22Rv1 (cell line): Measurements from ENCODE around the gene AOPEP.

ENCODE experiments used
- ZFX ChIP-seq: fragments of 450-650 bp; IDR thresholded peaks from 2 replicates; pipeline ENCODE4 v1.6.1; 2017; ENCODE audit warnings: antibody characterized with exemption, borderline replicate concordance
- TF ChIP-seq, protein P1 (sequence below): fragments of 450-650 bp; IDR thresholded peaks from 2 replicates; pipeline ENCODE4 v1.5.1; 2017; ENCODE audit warnings: mild to moderate bottlenecking

DNA sequence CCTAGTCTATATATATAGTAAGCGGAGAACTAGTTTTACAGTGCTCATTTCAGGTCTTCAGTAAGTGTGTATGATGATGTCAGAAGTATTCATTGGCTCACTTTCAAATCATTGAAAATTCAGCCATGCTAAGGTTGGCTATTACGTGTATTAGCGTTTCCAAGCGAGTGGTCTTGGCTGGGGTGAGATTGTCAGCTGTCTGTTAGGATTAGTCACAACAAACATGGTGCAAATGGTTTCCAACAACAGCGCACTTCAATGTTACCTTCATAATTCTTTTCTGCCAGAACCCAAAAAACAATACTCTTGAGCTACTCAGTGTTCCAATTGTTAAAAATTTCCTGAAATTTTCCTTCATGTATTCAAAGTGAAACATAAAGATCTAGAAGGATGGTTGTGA is 283.0 kb downstream of the AOPEP start:
- TF ChIP-seq, protein P1, sequence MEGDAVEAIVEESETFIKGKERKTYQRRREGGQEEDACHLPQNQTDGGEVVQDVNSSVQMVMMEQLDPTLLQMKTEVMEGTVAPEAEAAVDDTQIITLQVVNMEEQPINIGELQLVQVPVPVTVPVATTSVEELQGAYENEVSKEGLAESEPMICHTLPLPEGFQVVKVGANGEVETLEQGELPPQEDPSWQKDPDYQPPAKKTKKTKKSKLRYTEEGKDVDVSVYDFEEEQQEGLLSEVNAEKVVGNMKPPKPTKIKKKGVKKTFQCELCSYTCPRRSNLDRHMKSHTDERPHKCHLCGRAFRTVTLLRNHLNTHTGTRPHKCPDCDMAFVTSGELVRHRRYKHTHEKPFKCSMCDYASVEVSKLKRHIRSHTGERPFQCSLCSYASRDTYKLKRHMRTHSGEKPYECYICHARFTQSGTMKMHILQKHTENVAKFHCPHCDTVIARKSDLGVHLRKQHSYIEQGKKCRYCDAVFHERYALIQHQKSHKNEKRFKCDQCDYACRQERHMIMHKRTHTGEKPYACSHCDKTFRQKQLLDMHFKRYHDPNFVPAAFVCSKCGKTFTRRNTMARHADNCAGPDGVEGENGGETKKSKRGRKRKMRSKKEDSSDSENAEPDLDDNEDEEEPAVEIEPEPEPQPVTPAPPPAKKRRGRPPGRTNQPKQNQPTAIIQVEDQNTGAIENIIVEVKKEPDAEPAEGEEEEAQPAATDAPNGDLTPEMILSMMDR, result no peak
- TF ChIP-seq ZFX, result no peak
